OCI-LY3 (cell line): ENCODE measurements around the gene PPP1R12B.
"Not testable (repeated sequence)": the region's sequence is repeated elsewhere in the genome, so short reads cannot be mapped to it uniquely, and the experiment has no call there.

Experiments
- CTCF ChIP-seq: fragments of 200-600, 300-600 bp; sonication (generic); IDR thresholded peaks from 2 replicates; pipeline ENCODE4 v1.5.1; 2014; ENCODE audit warnings: antibody characterized with exemption, low read length, low read depth
- EZH2phosphoT487 ChIP-seq: fragments of 200-600 bp; shearing (Covaris generic); IDR thresholded peaks from 2 replicates; pipeline ENCODE4 v1.6.1; 2018; ENCODE audit warnings: antibody characterized with exemption, mixed run types, low read depth

- not testable (repeated sequence) for TF ChIP-seq CTCF, EZH2phosphoT487
These were observed 99.6 kb downstream of the PPP1R12B start for GRCh38 chr1:202448140-202448539.
